HG03039 (cell line): Measurements from ENCODE around the gene RBM15.

Experiments used
- ATAC-seq: cut with Tn5 transposase; IDR thresholded peaks from one replicate; pipeline ENCODE4 v1.9.1; 2021; ENCODE audit warnings: mild to moderate bottlenecking, moderate library complexity; ENCODE audit not compliant: unreplicated experiment

Gene RBM15

GRCh38 chr1:110338886-110339406 is at the start of gene RBM15:
RBM15 (plus strand) TSS chr1:110339377; CDS start chr1:110339406, 29 bp downstream.
- ATAC-seq, result peak; percentile 76

GRCh38 chr1:110291241-110292030 is 47.7 kb upstream of the RBM15 start:
- ATAC-seq, result no peak

- ATAC-seq, result no peak
Observed at GRCh38 chr1:110292031-110292741, 47.0 kb upstream of the RBM15 start.

- ATAC-seq, result no peak
Observed at GRCh38 chr1:110293601-110294104, 45.5 kb upstream of the RBM15 start.

- no peak for ATAC-seq
Observed at GRCh38 chr1:110294308-110294707, 44.9 kb upstream of the RBM15 start.

- no peak for ATAC-seq
Observed at GRCh38 chr1:110298991-110299390, 40.2 kb upstream of the RBM15 start.

GRCh38 chr1:110300412-110301085 is 38.6 kb upstream of the RBM15 start:
- no peak for ATAC-seq

- ATAC-seq, result no peak
Observed at GRCh38 chr1:110302836-110303235, 36.3 kb upstream of the RBM15 start.

- no peak for ATAC-seq
Observed at GRCh38 chr1:110305900-110306420, 33.2 kb upstream of the RBM15 start.

- no peak for ATAC-seq
Observed at GRCh38 chr1:110307239-110307974, 31.8 kb upstream of the RBM15 start.

GRCh38 chr1:110308247-110308646 is 30.9 kb upstream of the RBM15 start:
- ATAC-seq, result no peak

- no peak for ATAC-seq
Observed at GRCh38 chr1:110309139-110309538, 30.0 kb upstream of the RBM15 start.

GRCh38 chr1:110309767-110310166 is 29.4 kb upstream of the RBM15 start:
- no peak for ATAC-seq

GRCh38 chr1:110310300-110310699 is 28.9 kb upstream of the RBM15 start:
- no peak for ATAC-seq

- ATAC-seq, result peak; percentile 58
Observed at GRCh38 chr1:110312188-110313121, 26.7 kb upstream of the RBM15 start.

GRCh38 chr1:110316735-110317134 is 22.4 kb upstream of the RBM15 start:
- ATAC-seq, result no peak

GRCh38 chr1:110318046-110318445 is 21.1 kb upstream of the RBM15 start:
- no peak for ATAC-seq

GRCh38 chr1:110319332-110320167 is 19.6 kb upstream of the RBM15 start:
- no peak for ATAC-seq
